Astrocyte (in vitro differentiated cells and primary cell): Measurements from ENCODE around the gene TESPA1.

Source experiments
- EZH2 ChIP-seq: IDR thresholded peaks from 2 replicates; pipeline ENCODE4 v1.6.1; 2012; ENCODE audit warnings: mild to moderate bottlenecking, low read length, inconsistent platforms; ENCODE audit not compliant: insufficient read depth
- TF ChIP-seq, protein P1 (sequence below): IDR thresholded peaks from 2 replicates; pipeline ENCODE4 v1.5.1; 2011; ENCODE audit warnings: low read depth, mild to moderate bottlenecking, inconsistent platforms, low read length, moderate library complexity; ENCODE audit not compliant: insufficient read depth

DNA sequence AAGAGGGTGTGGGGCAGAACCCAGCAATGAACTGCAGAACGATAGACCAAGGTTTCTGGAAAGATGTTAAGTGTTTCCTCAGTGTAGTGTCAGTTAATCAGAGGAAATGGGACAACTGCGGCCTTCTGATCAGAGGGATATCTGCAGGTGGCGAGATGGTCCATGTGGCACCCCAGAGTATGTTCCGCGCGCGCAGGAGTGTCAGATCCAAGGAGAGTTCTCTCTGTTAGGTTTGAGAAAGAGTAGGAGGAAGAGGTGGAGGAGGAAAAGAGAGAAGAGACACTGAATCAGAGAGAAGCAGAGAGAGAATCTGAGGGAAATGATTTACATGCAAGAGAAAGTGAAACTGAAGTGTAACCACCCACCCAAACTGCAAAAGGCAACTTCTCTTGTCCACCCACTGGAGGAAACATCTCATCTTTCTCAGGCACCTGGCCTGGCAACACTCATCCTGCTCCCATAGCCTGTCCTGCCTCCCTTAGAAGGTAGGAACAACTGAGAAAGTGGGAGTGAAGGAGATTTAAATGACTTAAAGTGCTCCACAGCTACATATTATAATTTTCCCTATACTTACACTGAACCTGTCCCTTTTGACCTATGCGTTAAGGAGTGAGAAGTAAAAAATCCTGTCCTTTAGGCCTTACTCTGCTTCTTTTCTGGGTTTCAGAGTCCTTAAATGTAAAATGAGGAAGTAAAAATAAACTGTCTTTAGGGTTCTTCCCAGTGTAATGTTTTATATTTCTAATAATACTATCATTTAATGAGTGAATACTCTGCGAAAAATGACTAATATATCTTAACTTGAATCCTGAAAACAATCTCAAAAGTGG is 6.8 kb upstream of the TESPA1 start:
- TF ChIP-seq, protein P1, sequence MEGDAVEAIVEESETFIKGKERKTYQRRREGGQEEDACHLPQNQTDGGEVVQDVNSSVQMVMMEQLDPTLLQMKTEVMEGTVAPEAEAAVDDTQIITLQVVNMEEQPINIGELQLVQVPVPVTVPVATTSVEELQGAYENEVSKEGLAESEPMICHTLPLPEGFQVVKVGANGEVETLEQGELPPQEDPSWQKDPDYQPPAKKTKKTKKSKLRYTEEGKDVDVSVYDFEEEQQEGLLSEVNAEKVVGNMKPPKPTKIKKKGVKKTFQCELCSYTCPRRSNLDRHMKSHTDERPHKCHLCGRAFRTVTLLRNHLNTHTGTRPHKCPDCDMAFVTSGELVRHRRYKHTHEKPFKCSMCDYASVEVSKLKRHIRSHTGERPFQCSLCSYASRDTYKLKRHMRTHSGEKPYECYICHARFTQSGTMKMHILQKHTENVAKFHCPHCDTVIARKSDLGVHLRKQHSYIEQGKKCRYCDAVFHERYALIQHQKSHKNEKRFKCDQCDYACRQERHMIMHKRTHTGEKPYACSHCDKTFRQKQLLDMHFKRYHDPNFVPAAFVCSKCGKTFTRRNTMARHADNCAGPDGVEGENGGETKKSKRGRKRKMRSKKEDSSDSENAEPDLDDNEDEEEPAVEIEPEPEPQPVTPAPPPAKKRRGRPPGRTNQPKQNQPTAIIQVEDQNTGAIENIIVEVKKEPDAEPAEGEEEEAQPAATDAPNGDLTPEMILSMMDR: no peak
- no peak for TF ChIP-seq EZH2
